ENCODE results near the gene FHOD1. TPM values are rescaled to one million over a fixed set of nuclear protein-coding genes. Genes with fewer than 3 reads are reported as not detected.

The FHOD1 gene
- total and polyA plus RNA-seq, 10 donors, result 45.6 to 304 (median 147) TPM

DNA sequence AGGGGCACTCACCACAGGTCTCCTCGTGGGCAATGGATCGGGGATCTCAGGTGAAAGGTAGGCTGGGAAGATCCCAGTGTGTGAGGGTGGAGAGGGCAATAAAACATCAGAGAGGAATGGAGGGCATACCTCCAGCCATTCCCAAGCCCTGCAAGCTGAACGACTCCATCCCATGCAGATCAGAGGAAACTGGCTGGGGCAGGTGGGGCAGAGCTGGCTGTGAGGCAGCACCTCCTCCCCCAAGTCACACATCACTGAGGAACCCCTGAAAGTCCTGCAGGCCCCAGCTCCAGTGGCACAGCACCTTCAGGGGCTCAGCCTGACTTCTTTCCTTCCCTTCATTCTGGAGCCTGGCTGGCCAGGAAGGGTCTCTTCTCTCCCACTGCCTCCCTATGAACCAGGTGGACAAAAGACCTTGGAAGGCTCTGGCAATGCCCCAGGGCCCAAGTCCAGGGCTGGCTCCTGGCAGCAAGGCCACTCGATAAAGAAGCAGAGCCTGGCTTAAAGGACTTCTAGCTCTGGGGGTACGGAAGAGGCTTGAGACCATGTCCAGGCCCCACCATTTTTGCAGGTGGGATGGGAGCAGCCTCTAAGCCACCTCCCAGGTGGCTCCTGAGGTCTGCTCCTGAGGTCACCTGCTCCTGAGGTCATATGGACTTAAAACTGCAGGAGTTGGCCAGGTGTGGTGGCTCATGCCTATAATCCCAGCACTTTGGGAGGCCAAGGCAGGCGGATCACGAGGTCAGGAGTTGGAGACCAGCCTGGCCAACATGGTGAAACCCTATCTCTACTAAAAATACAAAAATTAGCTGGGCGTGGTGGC lies 33.9 kb downstream of the FHOD1 start:
- Histone ChIP-seq H3K36me3 (peaks cover 0 to 11% (median 0%) of the 10 kb centered on the region in 6 donors), H3K4me3 (no peak overlapping the region), H3K27me3 (replicated peaks in 1 of 7) (no peaks in the 10 kb centered on the region), H3K9me3 (no peaks in the 10 kb centered on the region), H3K27ac (no peak overlapping the region), H3K4me1 (peaks cover 9 to 42% (median 23%) of the 10 kb centered on the region in 6 donors)
- TF ChIP-seq POLR2A (IDR thresholded peaks at IDR 0.05) (no peak), POLR2AphosphoS5 (IDR thresholded peaks at IDR 0.05) (no peak)
- TF ChIP-seq, protein P1, sequence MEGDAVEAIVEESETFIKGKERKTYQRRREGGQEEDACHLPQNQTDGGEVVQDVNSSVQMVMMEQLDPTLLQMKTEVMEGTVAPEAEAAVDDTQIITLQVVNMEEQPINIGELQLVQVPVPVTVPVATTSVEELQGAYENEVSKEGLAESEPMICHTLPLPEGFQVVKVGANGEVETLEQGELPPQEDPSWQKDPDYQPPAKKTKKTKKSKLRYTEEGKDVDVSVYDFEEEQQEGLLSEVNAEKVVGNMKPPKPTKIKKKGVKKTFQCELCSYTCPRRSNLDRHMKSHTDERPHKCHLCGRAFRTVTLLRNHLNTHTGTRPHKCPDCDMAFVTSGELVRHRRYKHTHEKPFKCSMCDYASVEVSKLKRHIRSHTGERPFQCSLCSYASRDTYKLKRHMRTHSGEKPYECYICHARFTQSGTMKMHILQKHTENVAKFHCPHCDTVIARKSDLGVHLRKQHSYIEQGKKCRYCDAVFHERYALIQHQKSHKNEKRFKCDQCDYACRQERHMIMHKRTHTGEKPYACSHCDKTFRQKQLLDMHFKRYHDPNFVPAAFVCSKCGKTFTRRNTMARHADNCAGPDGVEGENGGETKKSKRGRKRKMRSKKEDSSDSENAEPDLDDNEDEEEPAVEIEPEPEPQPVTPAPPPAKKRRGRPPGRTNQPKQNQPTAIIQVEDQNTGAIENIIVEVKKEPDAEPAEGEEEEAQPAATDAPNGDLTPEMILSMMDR (IDR thresholded peaks at IDR 0.05 in 8 of 11, conservative IDR thresholded peaks at IDR 0.05 in 3 of 11), result no peak
- 75 to 88% (median 80%) methylated on average over 7 to 8 of the region's 8 CpGs for WGBS, 5 donors
- intact Hi-C loops (cut with DNase I; ENCODE audit: low total_unique reads), result no loop called here
- DNase-seq, result no peak

DNA sequence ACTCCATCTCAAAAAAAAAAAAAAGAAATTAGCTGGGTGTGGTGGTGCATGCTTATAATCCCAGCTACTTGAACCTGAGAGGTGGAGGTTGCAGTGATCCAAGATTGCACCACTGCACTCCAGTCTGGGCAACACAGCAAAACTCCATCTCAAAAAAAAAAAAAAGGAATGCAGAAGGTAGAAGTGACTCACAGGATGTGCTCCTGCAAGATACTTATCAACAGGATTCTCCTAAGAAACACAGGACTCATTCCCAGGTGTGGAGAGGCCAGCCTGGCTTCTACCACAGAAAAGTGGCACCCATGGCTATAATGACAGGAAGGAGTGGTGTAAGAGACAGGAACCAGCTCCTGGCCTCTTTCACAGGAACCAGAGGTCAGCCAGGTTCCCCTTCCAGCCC lies 34.5 kb downstream of the FHOD1 start:
- TF ChIP-seq POLR2A (IDR thresholded peaks at IDR 0.05) (no peak), POLR2AphosphoS5 (IDR thresholded peaks at IDR 0.05) (no peak)
- TF ChIP-seq, protein P1 (IDR thresholded peaks at IDR 0.05 in 8 of 11, conservative IDR thresholded peaks at IDR 0.05 in 3 of 11), result no peak
- no peak for DNase-seq
- Histone ChIP-seq H3K27me3 (replicated peaks in 1 of 7) (no peaks in the 10 kb centered on the region), H3K4me3 (no peak overlapping the region), H3K9me3 (no peaks in the 10 kb centered on the region), H3K27ac (no peak overlapping the region), H3K36me3 (peaks cover 0 to 12% (median 0%) of the 10 kb centered on the region in 6 donors), H3K4me1 (peaks cover 7 to 36% (median 18%) of the 10 kb centered on the region in 6 donors)
- intact Hi-C loops (cut with DNase I; ENCODE audit: low total_unique reads), result no loop called here

DNA sequence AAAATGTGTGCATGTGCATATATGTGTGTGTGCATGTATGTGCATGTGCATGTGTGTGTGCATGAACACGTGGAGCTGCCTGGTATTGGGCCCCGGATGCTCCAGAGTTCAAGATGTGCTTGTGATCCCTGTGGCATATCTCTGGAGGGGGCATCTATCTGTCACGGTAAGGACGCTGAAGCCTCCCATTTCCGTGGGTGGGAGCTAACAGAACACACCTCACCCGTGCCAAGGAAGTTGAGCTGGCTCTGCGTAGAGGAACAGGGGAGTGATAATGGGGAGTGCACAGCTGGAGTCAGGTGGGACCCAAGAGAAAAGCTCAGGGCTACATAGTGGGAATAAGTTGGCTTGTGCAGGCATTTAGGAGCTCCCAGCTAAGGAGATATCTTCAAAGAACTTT lies 35.6 kb downstream of the FHOD1 start:
- H3K9me3 ChIP-seq, result no peaks in the 10 kb centered on the region
- H3K4me3 ChIP-seq, result no peak overlapping the region
- no peak overlapping the region for H3K27ac ChIP-seq
- intact Hi-C loops (cut with DNase I; ENCODE audit: low total_unique reads), result no loop called here
- DNase-seq, result no peak
- H3K27me3 ChIP-seq (replicated peaks in 1 of 7), result no peaks in the 10 kb centered on the region
- TF ChIP-seq POLR2AphosphoS5 (IDR thresholded peaks at IDR 0.05) (no peak), POLR2A (IDR thresholded peaks at IDR 0.05) (no peak)
- TF ChIP-seq, protein P1 (IDR thresholded peaks at IDR 0.05 in 8 of 11, conservative IDR thresholded peaks at IDR 0.05 in 3 of 11), result no peak
- peaks cover 0 to 23% (median 0%) of the 10 kb centered on the region in 6 donors for H3K36me3 ChIP-seq
- peaks cover 0 to 25% (median 8%) of the 10 kb centered on the region in 6 donors for H3K4me1 ChIP-seq
- WGBS, 5 donors, result 84 to 93% (median 87%) methylated on average over 7 of the region's 7 CpGs

DNA sequence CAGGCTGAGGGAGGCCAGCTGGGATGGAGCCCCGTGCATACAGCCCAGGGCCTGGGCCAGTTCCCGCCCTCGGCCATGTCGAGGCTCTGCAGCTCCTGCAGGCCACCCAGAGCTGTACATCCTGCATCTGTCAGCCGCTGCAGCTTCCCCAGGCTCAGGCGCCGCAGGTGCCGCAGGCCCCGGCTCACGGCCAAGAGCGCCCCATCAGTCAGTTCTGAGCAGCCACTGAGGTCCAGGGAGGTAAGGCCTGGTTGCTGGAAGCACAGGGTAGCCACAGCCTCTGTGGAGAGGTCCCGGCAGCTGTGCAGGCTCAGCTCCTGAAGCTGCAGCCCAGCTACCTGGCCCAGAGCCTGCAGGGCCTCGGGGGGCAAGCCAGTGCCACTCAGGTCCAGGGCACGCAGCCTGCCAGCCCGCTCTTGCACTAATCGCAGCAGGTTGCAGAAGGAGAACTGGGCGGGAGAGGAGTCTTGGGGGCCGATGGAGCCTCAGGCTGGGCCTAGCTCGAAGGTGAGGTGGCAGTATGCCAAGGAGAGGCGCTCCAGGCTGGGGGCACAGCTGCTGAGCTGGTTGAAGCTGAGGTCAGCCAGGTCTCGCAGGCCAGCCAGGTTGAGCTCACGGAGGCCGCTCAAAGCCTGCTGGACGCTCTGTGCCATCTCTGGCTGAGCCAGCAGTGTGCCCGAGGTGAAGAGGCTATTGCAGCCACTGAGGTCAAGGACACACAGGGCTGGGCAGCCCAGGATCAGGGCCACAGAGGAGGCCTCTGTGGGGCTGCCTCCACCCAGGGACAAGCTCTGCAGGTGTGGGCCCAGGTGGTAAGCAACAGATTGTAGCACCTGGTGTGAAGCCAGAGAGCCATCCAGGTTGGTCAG lies 37.0 kb downstream of the FHOD1 start:
- TF ChIP-seq, protein P1 (IDR thresholded peaks at IDR 0.05 in 8 of 11, conservative IDR thresholded peaks at IDR 0.05 in 3 of 11), result no peak
- TF ChIP-seq POLR2AphosphoS5 (IDR thresholded peaks at IDR 0.05) (peak in 1 of 3 donors; percentile 31), POLR2A (IDR thresholded peaks at IDR 0.05) (no peak)
- Histone ChIP-seq H3K9me3 (no peaks in the 10 kb centered on the region), H3K4me3 (no peak overlapping the region), H3K4me1 (peaks cover 0 to 12% (median 2%) of the 10 kb centered on the region in 6 donors), H3K27me3 (replicated peaks in 1 of 7) (no peaks in the 10 kb centered on the region), H3K27ac (no peak overlapping the region), H3K36me3 (peaks cover 0 to 34% (median 0%) of the 10 kb centered on the region in 6 donors)
- DNase-seq, result no peak
- 87 to 93% (median 91%) methylated on average over 9 to 25 of the region's 25 CpGs for WGBS, 5 donors
- intact Hi-C loops (cut with DNase I; ENCODE audit: low total_unique reads), result no loop called here

Data from spleen (tissue), 11 donors.